Naive thymus-derived CD8-positive, alpha-beta T cell (primary cell): ENCODE data around the gene F12. TPM values are rescaled to one million over a fixed set of nuclear protein-coding genes. Genes with fewer than 3 reads are reported as not detected.

Experiments used
- ATAC-seq, 2 donors: fragments of 150-1000 bp; cut with Tn5 transposase in 1 of 2; sonication (Bioruptor Pico), chemical (Tn5 transposase) in 1 of 2; 1 replicate in 1 of 2; 2 replicates in 1 of 2; pipeline ENCODE4 v1.10.0; 2021; ENCODE audit warnings: mild to moderate bottlenecking in 2 of 2, moderate library complexity in 2 of 2
- POLR2A ChIA-PET: fragments of 350-600 bp; sonication (Branson Sonifier 250); formaldehyde crosslinking; loops from one replicate; lab custom pipeline; 2021; ENCODE audit warnings: antibody characterized with exemption; lab: Charles Lee
- DNase-seq, 10 donors: peaks; one replicate each; pipeline versions ENCODE4 v3.0.0 to v3.0.0-alpha.2; 2020 to 2022
- H3K27ac Mint-ChIP-seq, 10 donors: one replicate each; pipeline ENCODE4 v1.8.0; 2020 to 2022; ENCODE audit warnings: mild to moderate bottlenecking in 10 of 10, mixed read lengths in 10 of 10, moderate library complexity in 4 of 10, inconsistent platforms in 1 of 10
- H3K27me3 Mint-ChIP-seq, 5 donors: one replicate each; pipeline ENCODE4 v1.8.0; 2021 to 2022; ENCODE audit warnings: mixed read lengths in 5 of 5
- H3K36me3 Mint-ChIP-seq, 3 donors: one replicate each; pipeline ENCODE4 v1.8.0; 2020 to 2022; ENCODE audit warnings: mixed read lengths in 3 of 3, mild to moderate bottlenecking in 2 of 3, inconsistent platforms in 1 of 3
- H3K4me1 Mint-ChIP-seq, 4 donors: one replicate each; pipeline ENCODE4 v1.8.0; 2021 to 2022; ENCODE audit warnings: mixed read lengths in 4 of 4
- H3K4me3 Mint-ChIP-seq, 10 donors: one replicate each; pipeline ENCODE4 v1.8.0; 2020 to 2022; ENCODE audit warnings: mild to moderate bottlenecking in 10 of 10, mixed read lengths in 10 of 10, moderate library complexity in 6 of 10, inconsistent platforms in 1 of 10
- H3K9me3 Mint-ChIP-seq, 9 donors: one replicate each; pipeline ENCODE4 v1.8.0; 2020 to 2022; ENCODE audit warnings: mixed read lengths in 9 of 9, mild to moderate bottlenecking in 3 of 9, inconsistent platforms in 1 of 9, moderate library complexity in 1 of 9
- polyA plus RNA-seq, 3 donors: library from polyadenylated mRNA; unstranded; fragments of 300-500 nt; fragmentation: Illumina TruSeq; gene quantifications; one replicate each; pipeline ENCODE4 v1.2.3, GENCODE V29; 2021
- total RNA-seq, 8 experiments: library from RNA in 2 of 8; stranded (reverse) in 2 of 8; gene quantifications; one replicate each; pipeline ENCODE4 v1.2.3 and lab custom pipeline; 2021 to 2026

Gene F12
- not detected for total RNA-seq
- under 1 TPM; 0.21 to 0.26 (median 0.25) TPM for polyA plus RNA-seq
- 0 to 0.42 (median 0.08) reads per million in 6 experiments for total RNA-seq (lab: John Stamatoyannopoulos, UW)

GRCh38 chr5:177409043-177409801, at the start of gene F12:
Gene F12, minus strand, starts transcription at chr5:177409564. Its CDS starts 37 bp downstream, at chr5:177409527.
- no peak for ATAC-seq
- DNase-seq, result no peak
- H3K27me3 Mint-ChIP-seq, result no peaks in the 10 kb centered on the region
- POLR2A ChIA-PET, result interaction anchor here (11.1 to 34.6 kb wide), 2 partner anchors 19 to 39 kb away, joined by 285 to 1530 read pairs; partner anchors contain the start of genes GRK6 and PRR7
- peak within 1 kb of the TSS in 2 of 10 donors; percentile 18 to 68 for H3K27ac Mint-ChIP-seq
- no peaks in the 10 kb centered on the region for H3K36me3 Mint-ChIP-seq
- H3K9me3 Mint-ChIP-seq, result no peaks in the 10 kb centered on the region
- peaks cover 6 to 55% (median 42%) of the 10 kb centered on the region in 4 donors for H3K4me1 Mint-ChIP-seq
- no peak within 1 kb of the TSS for H3K4me3 Mint-ChIP-seq

- Mint-ChIP-seq H3K4me3 (no peak overlapping the region), H3K4me1 (peaks cover 12 to 30% (median 23%) of the 10 kb centered on the region in 4 donors), H3K36me3 (peaks cover 0 to 3% (median 0%) of the 10 kb centered on the region in 3 donors), H3K9me3 (no peaks in the 10 kb centered on the region), H3K27me3 (no peaks in the 10 kb centered on the region), H3K27ac (peak overlapping the region in 1 of 10 donors; percentile 34)
- ATAC-seq (no peak), DNase-seq (no peak)
- POLR2A ChIA-PET, result interaction anchor here (1.4 to 25.4 kb wide), 4 partner anchors 13 to 69 kb away, joined by 4 to 1530 read pairs (median 72); partner anchors contain the start of genes DBN1, F12 and GRK6
Measured at GRCh38 chr5:177458912-177459350, 49.6 kb upstream of the F12 start.

GRCh38 chr5:177457852-177458681, 48.7 kb upstream of the F12 start:
- H3K27me3 Mint-ChIP-seq, result no peaks in the 10 kb centered on the region
- peak in 1 of 10 donors; percentile 16 for DNase-seq
- peaks cover 0 to 3% (median 0%) of the 10 kb centered on the region in 3 donors for H3K36me3 Mint-ChIP-seq
- POLR2A ChIA-PET, result interaction anchor here (1.0 to 25.4 kb wide), 7 partner anchors 14 to 87 kb away, joined by 3 to 1530 read pairs (median 43); partner anchors contain the start of genes DBN1, F12, GRK6 and PDLIM7
- H3K4me3 Mint-ChIP-seq, result no peak overlapping the region
- ATAC-seq, result no peak
- H3K9me3 Mint-ChIP-seq, result no peaks in the 10 kb centered on the region
- peaks cover 15 to 39% (median 28%) of the 10 kb centered on the region in 4 donors for H3K4me1 Mint-ChIP-seq
- peak overlapping the region in 3 of 10 donors; percentile 71 to 84 (median 77) for H3K27ac Mint-ChIP-seq

- DNase-seq (peak in 6 of 10 donors; percentile 38 to 50 (median 46)), ATAC-seq (no peak)
- Mint-ChIP-seq H3K9me3 (no peaks in the 10 kb centered on the region), H3K27me3 (no peaks in the 10 kb centered on the region), H3K36me3 (peaks cover 0 to 3% (median 0%) of the 10 kb centered on the region in 3 donors), H3K4me3 (peak overlapping the region in 6 of 10 donors; percentile 5 to 63 (median 43)), H3K27ac (peak overlapping the region in 5 of 10 donors; percentile 56 to 85 (median 77)), H3K4me1 (peaks cover 14 to 36% (median 30%) of the 10 kb centered on the region in 4 donors)
- POLR2A ChIA-PET, result interaction anchor here (1.0 to 25.4 kb wide), 7 partner anchors 13 to 86 kb away, joined by 3 to 1530 read pairs (median 58); partner anchors contain the start of genes DBN1, F12, GRK6 and PDLIM7
Measured at GRCh38 chr5:177456976-177457851, 47.9 kb upstream of the F12 start.

GRCh38 chr5:177456591-177456964, 47.2 kb upstream of the F12 start:
- H3K9me3 Mint-ChIP-seq, result no peaks in the 10 kb centered on the region
- ATAC-seq (no peak), DNase-seq (no peak)
- H3K27me3 Mint-ChIP-seq, result no peaks in the 10 kb centered on the region
- peaks cover 0 to 3% (median 0%) of the 10 kb centered on the region in 3 donors for H3K36me3 Mint-ChIP-seq
- POLR2A ChIA-PET, result interaction anchor here (1.5 to 25.4 kb wide), 6 partner anchors 13 to 141 kb away, joined by 5 to 1530 read pairs (median 72); partner anchors contain the start of genes DBN1, F12, GRK6 and PDLIM7
- H3K4me1 Mint-ChIP-seq, result peaks cover 16 to 36% (median 28%) of the 10 kb centered on the region in 4 donors
- H3K4me3 Mint-ChIP-seq, result peak overlapping the region in 9 of 10 donors; percentile 79 to 94 (median 88)
- H3K27ac Mint-ChIP-seq, result peak overlapping the region in 8 of 10 donors; percentile 75 to 98 (median 95)

- Mint-ChIP-seq H3K4me3 (peak overlapping the region; percentile 79 to 94 (median 88)), H3K9me3 (no peaks in the 10 kb centered on the region), H3K27ac (peak overlapping the region in 9 of 10 donors; percentile 75 to 98 (median 95)), H3K4me1 (peaks cover 13 to 33% (median 27%) of the 10 kb centered on the region in 4 donors), H3K27me3 (no peaks in the 10 kb centered on the region), H3K36me3 (peaks cover 0 to 3% (median 0%) of the 10 kb centered on the region in 3 donors)
- ATAC-seq, result peak; percentile 32 to 35
- POLR2A ChIA-PET, result interaction anchor here (0.7 to 25.4 kb wide), 20 partner anchors 9 to 147 kb away, joined by 3 to 1530 read pairs (median 6); partner anchors contain the start of genes DBN1, DOK3, F12 and GRK6
- DNase-seq, result peak; percentile 81 to 98 (median 90)
Measured at GRCh38 chr5:177455661-177456590, 46.6 kb upstream of the F12 start.

- Mint-ChIP-seq H3K36me3 (peaks cover 0 to 3% (median 0%) of the 10 kb centered on the region in 3 donors), H3K27ac (peak overlapping the region in 7 of 10 donors; percentile 65 to 98 (median 87)), H3K9me3 (no peaks in the 10 kb centered on the region), H3K27me3 (no peaks in the 10 kb centered on the region), H3K4me3 (peak overlapping the region; percentile 33 to 93 (median 80)), H3K4me1 (peaks cover 14 to 41% (median 28%) of the 10 kb centered on the region in 4 donors)
- POLR2A ChIA-PET, result interaction anchor here (0.7 to 25.4 kb wide), 21 partner anchors 10 to 146 kb away, joined by 3 to 1530 read pairs (median 5); partner anchors contain the start of genes DBN1, DOK3, F12 and GRK6
- ATAC-seq, result peak; percentile 68 to 69
- DNase-seq, result peak; percentile 89 to 98 (median 94)
Measured at GRCh38 chr5:177455036-177455660, 45.8 kb upstream of the F12 start.

GRCh38 chr5:177454397-177455035, 45.2 kb upstream of the F12 start:
- H3K36me3 Mint-ChIP-seq, result peaks cover 0 to 3% (median 0%) of the 10 kb centered on the region in 3 donors
- peak overlapping the region; percentile 33 to 93 (median 84) for H3K4me3 Mint-ChIP-seq
- H3K27ac Mint-ChIP-seq, result peak overlapping the region in 8 of 10 donors; percentile 67 to 98 (median 90)
- POLR2A ChIA-PET, result interaction anchor here (0.7 to 25.4 kb wide), 18 partner anchors 11 to 146 kb away, joined by 3 to 1530 read pairs (median 7); partner anchors contain the start of genes DBN1, DOK3, F12 and GRK6
- H3K4me1 Mint-ChIP-seq, result peaks cover 14 to 41% (median 28%) of the 10 kb centered on the region in 4 donors
- peak; percentile 84 to 98 (median 94) for DNase-seq
- no peaks in the 10 kb centered on the region for H3K27me3 Mint-ChIP-seq
- H3K9me3 Mint-ChIP-seq, result no peaks in the 10 kb centered on the region
- peak; percentile 46 to 56 for ATAC-seq

GRCh38 chr5:177453852-177454396, 44.6 kb upstream of the F12 start:
- DNase-seq (no peak), ATAC-seq (peak; percentile 2)
- Mint-ChIP-seq H3K36me3 (peaks cover 0 to 3% (median 0%) of the 10 kb centered on the region in 3 donors), H3K4me3 (peak overlapping the region; percentile 72 to 89 (median 80)), H3K27me3 (no peaks in the 10 kb centered on the region), H3K9me3 (no peaks in the 10 kb centered on the region), H3K27ac (peak overlapping the region; percentile 67 to 98 (median 86)), H3K4me1 (peaks cover 14 to 42% (median 29%) of the 10 kb centered on the region in 4 donors)
- POLR2A ChIA-PET, result interaction anchor here (1.1 to 25.4 kb wide), 7 partner anchors 10 to 82 kb away, joined by 3 to 1530 read pairs (median 58); partner anchors contain the start of genes DBN1, F12, GRK6 and PRR7
